ENCODE results near the gene USH1C.
A peak's percentile ranks its signal among the peaks of the same experiment; 100 is the strongest.

The USH1C gene

DNA sequence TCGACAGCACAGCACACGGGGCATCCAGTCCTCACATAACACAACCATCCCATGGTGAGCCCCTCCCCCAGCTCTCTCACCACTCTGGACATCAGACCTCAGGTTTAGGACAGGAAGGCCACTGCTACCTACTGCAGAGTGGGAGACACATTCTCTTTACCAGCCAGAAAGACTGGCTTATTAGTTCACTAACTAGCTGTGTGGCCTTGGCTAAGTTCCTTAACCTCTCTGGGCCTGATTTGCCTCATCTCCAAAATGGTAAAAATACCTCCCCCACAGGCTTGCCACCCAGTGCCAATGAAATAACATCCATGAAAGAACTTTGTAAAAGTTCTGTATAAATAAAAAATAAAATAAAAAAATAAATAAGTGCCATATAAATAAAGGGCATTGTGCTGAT is 32.1 kb downstream of the USH1C start:
- no peak for DNase-seq
- in situ Hi-C loops (cut with MboI; ENCODE audit: low pct_unique_long_range_greater_than_20kb, low sequenced_read_pairs) = no loop called here

DNA sequence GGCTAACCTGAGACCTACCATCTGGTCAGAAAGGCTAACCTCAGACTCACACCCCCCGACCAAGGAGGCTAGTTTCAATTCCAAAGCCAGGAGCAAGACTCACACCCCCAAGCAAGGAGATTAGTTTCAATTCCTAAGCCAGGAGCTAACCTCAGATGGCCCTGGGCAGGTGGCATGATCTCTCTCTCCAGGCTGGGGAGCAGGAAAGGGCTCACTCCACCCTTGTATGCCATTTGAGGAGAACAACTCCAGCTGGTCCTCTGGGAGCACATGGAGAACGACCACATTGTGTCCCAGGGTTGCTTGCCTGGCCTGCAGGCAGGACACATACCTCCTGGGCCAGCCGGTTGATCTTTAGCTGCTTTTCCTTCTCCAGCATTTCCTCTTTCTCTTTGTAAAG is 32.6 kb downstream of the USH1C start:
- in situ Hi-C loops (cut with MboI; ENCODE audit: low pct_unique_long_range_greater_than_20kb, low sequenced_read_pairs) = no loop called here
- no peak for DNase-seq

DNA sequence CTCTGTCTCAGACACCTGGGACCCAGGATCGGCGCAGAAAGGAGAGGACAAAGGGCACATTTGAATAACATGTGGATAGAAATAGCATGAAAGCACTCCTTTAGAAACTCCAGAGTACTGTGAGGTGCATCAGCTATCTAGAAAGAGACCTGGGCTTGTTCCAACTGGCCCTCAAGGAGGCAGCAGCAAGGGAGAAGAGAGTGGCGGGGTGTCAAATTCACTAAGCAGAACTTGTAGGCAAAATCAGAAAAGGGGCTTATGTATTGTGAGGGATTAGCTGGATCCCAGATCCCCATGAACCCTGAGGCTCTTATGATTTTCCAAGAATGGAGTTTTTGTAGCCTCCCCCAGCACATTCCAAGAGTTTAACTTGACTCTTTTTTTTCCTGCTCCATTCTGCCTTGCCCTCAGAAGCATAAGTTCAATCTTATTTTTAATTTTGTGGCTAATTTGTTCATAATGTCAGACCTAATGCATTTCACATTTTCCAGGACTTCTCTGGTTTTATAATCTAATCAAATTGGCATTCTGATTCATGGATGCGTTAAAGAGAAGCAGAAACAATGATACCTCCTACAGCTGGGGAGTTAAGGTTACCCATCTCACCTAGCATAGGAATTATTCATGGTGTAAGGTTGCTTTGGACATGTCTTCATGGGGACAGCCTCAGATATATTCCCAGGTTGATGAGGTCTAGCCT is 33.6 kb downstream of the USH1C start:
- in situ Hi-C loops (cut with MboI; ENCODE audit: low pct_unique_long_range_greater_than_20kb, low sequenced_read_pairs) = no loop called here
- DNase-seq = no peak

DNA sequence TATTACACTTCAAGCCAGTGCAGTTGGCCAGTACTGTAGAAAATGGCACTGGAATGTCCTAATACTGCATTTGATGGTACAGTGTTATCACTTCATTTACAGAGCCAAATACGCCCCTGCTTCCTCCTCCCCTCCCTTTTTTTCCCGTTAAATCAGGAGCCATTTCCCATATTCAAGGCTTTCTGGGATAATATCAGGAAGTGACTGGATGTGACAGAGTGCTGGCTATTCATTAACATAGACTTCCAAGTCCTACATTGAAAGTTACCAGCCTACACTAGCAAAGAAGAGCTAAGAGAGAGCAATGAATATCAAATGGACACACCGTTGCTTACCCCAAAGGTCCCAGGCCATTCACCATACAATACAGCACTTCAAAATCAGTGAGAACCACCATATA is 35.4 kb downstream of the USH1C start:
- no peak for DNase-seq
- in situ Hi-C loops (cut with MboI; ENCODE audit: low pct_unique_long_range_greater_than_20kb, low sequenced_read_pairs) = loop anchor here (10.0 kb wide), 1 partner anchor 124 kb away; the partner anchor contains the start of gene KCNJ11

DNA sequence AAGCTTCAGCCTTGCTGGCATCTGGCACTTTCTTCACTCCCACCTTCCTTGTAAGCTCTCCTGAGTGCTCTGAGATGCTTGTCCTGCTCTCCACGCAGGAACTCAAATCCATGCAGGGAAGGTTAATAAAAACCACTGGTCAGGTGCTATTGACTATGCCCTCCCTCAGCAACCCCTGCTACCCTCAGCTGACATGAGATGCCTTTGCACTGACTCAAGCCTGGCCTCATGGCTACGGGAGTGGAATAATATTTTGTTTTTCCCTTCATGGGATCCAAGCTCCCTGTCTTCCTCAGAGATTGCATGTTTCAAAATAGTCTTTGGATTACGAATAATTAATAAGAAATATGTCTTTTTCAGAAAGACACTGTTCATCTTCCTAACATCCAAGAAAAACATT is 35.9 kb downstream of the USH1C start:
- no peak for DNase-seq
- in situ Hi-C loops (cut with MboI; ENCODE audit: low pct_unique_long_range_greater_than_20kb, low sequenced_read_pairs) = loop anchor here (10.0 kb wide), 1 partner anchor 124 kb away; the partner anchor contains the start of gene KCNJ11

DNA sequence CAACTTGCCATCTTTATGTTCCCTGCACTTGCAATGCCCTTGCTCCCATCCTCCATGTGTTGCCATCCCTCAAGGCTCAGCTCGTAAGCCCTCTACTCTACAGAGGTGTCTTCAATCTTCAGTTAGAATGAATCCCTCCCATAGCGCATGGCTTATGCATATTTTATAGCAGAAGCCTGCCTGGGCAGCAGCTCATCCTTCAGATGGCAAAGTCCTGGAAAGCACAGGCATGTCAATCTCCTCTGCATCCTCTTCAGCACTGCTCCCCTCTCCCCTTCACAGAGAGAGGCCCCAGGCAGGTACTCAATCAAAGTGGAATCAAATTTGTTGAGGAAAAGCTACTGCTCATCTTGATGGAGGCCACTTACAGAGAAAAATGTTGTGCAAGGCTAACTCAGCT is 36.4 kb downstream of the USH1C start:
- in situ Hi-C loops (cut with MboI; ENCODE audit: low pct_unique_long_range_greater_than_20kb, low sequenced_read_pairs) = loop anchor here (10.0 kb wide), 1 partner anchor 123 kb away; the partner anchor contains the start of gene KCNJ11
- DNase-seq = no peak

DNA sequence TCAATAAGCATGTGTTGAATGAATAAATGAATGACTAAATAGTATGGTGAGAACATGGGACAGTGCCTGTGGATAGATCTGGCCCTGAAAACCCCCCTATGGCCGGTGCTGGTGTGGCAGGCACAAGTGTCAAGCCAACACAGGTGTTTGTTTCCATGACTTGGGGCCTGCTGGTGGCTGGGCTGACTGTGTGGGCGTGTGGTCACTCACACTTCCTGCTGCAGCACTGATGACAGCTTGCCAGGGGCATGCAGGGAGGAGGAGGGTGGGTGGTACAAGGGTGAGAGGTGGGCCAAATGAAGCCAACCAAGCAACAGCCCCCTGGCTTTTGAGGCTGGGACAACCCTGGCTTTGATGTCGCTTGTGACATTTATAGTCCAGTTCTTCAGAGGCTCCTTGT is 37.3 kb downstream of the USH1C start:
- in situ Hi-C loops (cut with MboI; ENCODE audit: low pct_unique_long_range_greater_than_20kb, low sequenced_read_pairs) = loop anchor here (10.0 kb wide), 1 partner anchor 122 kb away; the partner anchor contains the start of gene KCNJ11
- DNase-seq = no peak

DNA sequence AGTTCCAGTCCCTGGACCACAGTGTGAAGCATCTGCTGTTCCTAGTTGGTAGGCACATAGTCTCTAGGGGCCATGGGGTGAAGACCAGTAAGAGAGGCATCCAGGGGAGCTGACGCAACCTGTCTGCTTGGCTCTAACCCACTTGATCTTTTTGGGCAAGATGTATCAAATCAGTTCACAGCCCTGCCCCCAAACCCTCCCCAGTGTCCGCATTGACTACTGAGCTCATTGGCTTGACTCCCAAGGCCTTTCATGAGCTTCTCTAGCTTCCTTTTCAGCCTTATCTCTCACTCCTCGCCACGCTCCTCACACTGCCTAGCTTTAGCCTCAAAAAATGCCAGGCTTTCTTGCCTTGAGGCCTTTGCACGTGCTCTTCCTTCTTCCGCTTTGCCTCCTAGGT is 37.9 kb downstream of the USH1C start:
- in situ Hi-C loops (cut with MboI; ENCODE audit: low pct_unique_long_range_greater_than_20kb, low sequenced_read_pairs) = loop anchor here (10.0 kb wide), 1 partner anchor 122 kb away; the partner anchor contains the start of gene KCNJ11
- no peak for DNase-seq

DNA sequence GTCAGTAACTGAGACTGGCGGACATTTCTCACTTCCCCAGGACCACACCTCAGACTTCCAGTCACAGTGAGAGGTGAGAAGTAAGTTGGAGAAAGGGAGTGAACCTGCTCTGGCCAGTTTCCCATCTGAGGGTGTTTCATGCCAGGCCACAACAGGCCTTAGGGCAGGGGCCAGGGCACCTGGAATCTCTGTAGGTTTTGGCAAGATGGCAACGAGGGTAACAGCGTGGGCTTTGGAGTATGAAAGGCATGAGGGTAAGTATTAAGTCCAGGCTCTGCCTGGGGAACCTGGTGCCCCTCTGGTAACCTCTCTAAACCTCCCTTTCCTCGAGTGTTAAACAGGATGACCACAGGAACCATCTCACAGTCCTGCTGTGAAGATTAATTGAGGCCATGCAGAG is 39.1 kb downstream of the USH1C start:
- no peak for DNase-seq
- in situ Hi-C loops (cut with MboI; ENCODE audit: low pct_unique_long_range_greater_than_20kb, low sequenced_read_pairs) = loop anchor here (10.0 kb wide), 1 partner anchor 120 kb away; the partner anchor contains the start of gene KCNJ11

DNA sequence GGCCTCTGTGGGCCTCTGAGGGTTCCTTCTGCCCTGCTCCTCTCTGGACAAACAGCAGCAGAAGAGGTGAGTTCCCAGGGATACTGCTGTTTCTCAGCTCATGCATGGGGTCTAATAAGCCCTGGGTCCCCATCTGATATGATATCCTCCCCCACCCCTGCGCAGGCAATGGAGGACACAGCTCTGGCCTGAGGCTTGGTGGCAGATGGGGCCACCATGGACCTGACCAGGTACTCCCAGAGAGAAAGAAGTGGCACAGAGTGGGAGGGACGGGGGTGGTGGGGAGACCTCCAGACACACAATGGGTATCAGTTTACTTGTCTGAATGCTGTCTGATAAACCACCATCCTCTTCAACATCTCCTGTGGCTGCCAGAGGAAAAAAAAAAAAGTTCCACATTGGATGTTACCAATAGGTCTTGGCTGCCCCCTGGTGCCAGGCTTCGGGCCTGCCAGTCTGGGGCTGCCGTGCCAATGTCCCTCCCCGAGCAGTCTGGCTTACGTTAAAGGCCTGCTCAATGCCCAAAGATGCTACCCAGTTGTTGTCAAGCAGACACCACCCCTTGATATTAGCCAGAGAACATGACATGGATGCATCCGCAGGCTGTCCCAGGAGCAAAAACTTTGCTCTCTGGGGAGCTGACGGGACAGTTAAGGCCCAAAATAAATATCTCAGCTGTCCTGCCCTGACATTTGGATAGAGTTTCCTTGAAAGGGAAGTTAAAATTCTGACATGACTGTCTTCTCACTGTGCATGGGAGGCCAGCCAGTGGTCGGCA is 39.7 kb downstream of the USH1C start:
- in situ Hi-C loops (cut with MboI; ENCODE audit: low pct_unique_long_range_greater_than_20kb, low sequenced_read_pairs) = loop anchor here (10.0 kb wide), 1 partner anchor 120 kb away; the partner anchor contains the start of gene KCNJ11
- DNase-seq = peak; percentile 83

DNA sequence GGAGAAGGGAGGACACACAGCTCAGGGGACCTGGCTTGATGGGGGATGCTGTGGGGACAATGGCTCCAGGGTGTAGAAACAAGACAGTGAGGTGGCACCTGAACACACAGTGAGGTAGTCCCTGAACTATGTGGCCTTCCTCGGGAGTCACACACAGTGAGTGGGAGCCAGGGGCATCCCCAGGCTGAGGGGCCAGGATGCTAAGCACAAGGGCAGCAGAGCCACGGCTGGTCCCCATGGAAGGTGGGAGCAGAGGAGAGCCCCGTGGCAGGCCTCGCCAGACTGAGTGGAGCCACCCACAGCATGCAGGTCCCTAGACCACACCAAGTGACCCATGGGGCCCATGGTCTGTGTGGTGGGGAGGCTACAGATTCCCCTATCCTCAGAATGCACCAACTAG is 41.6 kb downstream of the USH1C start:
- in situ Hi-C loops (cut with MboI; ENCODE audit: low pct_unique_long_range_greater_than_20kb, low sequenced_read_pairs) = loop anchor here (10.0 kb wide), 1 partner anchor 118 kb away; the partner anchor contains the start of gene KCNJ11
- DNase-seq = no peak

DNA sequence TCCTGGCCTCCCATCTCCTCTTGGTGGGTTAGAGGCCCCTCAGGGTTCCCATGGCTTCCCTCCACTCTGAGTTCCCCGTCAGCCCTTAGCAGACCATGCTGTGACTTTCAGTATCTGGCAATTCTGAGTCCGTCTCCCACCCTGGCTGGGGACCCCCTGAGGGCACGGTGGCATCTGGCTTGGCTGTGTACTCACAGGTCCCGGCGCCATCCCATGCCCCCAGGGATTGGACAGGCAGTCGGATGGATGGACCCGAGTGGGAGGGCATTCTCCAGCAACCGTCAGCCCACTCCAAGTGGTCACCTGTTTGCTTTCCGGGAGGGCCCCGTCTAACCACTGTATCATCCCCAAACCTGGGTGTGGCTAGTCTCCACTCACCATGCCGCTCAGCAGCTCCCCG is 43.5 kb downstream of the USH1C start:
- no peak for DNase-seq
- in situ Hi-C loops (cut with MboI; ENCODE audit: low pct_unique_long_range_greater_than_20kb, low sequenced_read_pairs) = loop anchor here (10.0 kb wide), 1 partner anchor 116 kb away; the partner anchor contains the start of gene KCNJ11

DNA sequence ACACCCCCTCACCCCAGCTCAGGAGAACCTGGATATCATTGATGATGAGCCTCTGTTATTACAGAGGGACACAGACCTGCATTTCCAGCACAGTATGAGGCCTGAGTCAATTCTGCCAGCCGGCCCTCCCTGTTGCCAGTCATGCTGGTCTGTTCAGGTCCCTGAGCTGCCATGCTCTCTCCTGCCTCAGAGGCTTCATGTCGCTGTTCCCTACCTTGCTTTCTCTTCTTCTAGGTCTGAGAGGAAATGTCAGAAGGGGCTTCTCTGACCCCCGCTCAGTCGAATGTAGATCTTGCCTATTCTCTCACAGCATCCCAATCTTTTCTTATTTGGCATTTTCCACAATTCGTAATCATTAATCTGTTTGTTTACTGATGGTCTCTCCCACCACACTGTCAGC is 45.7 kb downstream of the USH1C start:
- in situ Hi-C loops (cut with MboI; ENCODE audit: low pct_unique_long_range_greater_than_20kb, low sequenced_read_pairs) = no loop called here
- DNase-seq = no peak

DNA sequence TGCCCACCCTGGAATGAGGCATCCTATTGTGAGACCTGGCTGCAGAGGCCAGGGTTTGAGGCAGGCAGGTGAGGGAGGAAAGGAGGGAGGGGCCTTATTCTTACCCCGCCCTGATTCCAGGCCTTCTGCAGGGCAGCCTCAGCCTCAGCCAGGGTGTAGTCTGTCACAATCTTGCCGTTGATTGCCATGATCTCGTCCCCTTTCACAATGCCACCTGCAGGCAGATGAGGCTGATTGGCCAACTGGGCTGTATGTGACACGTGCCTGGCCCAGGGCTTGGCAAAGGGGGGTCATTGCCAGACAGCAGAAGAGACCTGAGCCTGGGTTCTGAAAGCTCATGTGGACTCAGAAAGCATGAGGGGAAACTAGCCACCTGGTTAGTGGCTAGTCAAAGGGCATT is 46.2 kb downstream of the USH1C start:
- in situ Hi-C loops (cut with MboI; ENCODE audit: low pct_unique_long_range_greater_than_20kb, low sequenced_read_pairs) = no loop called here
- DNase-seq = no peak

DNA sequence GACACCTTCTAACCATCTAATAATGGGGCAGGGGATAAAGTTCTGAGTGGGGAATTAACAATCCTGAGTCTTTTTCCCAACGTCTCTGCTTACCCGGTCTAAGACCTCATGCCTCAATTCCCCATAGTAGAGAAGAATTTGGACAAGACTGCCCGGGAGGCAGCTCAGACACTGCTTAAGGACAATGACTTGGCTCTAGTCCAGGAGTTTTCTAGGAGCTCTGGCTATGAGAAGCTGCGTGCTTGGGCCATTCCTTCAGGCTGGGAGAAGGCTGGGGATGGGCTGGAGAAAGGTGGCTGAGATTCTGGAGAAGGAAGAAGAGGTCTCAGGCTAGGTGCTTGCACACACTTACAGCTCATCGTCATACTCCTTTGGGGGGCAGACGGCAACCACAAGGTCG is 47.8 kb downstream of the USH1C start:
- no peak for DNase-seq
- in situ Hi-C loops (cut with MboI; ENCODE audit: low pct_unique_long_range_greater_than_20kb, low sequenced_read_pairs) = no loop called here

DNA sequence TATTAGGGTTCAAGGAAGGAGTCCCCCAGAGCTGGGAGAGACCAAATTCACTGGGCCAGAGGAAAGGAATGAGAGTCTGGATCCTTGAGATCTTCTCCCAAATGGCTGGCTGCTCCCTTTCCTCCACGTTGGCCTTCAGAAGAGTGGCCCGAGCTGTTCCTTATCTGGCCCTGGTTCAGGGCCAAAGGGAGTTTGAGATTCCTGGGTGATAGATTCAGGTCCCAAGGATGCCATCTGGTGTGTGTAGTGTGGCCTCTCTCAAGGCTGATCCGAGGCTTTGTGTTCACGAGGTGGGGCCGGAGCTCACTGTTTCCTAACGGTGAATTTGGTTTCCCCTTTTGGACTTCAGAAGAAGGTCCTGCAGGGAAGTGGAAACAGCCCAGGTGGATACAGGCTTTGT is 50.2 kb downstream of the USH1C start:
- in situ Hi-C loops (cut with MboI; ENCODE audit: low pct_unique_long_range_greater_than_20kb, low sequenced_read_pairs) = no loop called here
- DNase-seq = no peak

DNA sequence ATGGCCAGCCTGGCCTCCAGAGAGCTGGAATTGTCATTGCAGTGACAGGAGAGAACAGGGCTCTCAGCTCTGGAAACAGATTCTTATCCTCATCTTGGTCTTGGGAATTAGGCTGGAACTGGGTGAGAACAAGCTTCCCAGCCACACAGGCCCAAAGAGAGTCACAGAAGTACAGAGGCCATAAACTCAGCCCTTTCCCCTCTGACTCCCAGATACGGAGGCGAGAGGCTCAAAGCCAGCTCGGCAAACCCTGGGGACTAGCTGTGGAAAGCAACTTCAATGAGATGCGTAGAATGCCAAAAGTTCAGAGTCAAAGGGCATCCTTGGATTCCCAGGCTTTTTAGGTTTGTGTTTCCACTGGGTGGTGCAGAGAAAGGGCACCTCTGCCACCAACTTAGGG is 53.3 kb downstream of the USH1C start:
- DNase-seq = no peak
- in situ Hi-C loops (cut with MboI; ENCODE audit: low pct_unique_long_range_greater_than_20kb, low sequenced_read_pairs) = no loop called here

DNA sequence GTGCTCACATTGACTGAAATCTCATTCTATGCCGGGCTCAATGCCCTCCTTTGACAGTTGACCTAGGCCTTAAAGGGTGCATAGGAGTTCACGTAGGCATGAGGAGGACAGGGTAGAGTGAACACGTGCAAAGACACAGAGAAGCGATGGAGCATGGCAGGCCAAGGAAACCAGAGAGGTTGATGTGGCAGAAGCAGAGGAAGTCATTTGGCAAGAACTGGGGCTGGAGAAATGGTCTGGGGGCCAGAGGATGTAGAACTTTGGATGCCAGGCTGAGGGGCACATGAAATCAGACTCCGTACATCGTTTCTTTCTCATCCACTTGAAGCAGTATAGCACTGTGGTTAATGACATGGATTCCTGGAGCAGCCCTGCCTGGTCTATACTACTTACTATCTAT is 54.0 kb downstream of the USH1C start:
- no peak for DNase-seq
- in situ Hi-C loops (cut with MboI; ENCODE audit: low pct_unique_long_range_greater_than_20kb, low sequenced_read_pairs) = no loop called here

DNA sequence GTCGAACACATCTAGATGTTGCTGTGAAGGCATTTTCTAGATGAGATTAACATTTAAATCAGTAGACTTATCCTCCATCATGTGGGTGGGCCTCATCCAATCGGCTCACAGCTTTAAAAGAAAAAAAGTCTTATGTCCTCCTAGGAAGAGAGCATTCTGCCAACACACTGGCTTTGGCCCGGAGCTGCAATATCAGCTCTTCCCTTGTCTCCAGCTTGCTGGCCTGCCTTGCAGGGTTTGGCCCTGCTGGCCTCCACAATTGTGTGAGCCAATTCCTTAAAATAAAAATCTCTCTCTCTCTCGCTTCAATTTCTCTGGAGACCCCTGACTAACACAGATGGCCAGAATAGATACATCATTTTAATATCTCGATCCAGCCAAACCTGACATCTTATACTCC is 54.5 kb downstream of the USH1C start:
- in situ Hi-C loops (cut with MboI; ENCODE audit: low pct_unique_long_range_greater_than_20kb, low sequenced_read_pairs) = no loop called here
- DNase-seq = no peak

DNA sequence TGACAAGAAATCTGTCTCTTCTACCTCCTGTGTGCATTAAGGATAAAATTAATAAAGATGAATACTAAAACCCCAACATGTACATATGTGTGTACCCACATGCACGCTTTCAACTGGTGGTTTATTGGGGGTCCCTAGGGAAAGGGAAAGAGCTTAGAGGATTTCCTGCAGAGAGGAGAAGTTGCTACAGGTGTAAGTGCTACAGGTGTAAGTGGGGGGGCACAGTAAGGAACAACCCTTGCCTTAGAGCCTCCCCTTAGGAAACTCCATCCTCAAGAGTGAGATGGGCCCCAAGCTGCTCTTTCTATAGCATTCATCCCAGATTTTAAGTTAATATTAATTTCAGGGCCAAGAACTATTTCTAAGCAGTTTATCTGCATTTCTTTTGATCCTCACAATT is 55.7 kb downstream of the USH1C start:
- in situ Hi-C loops (cut with MboI; ENCODE audit: low pct_unique_long_range_greater_than_20kb, low sequenced_read_pairs) = no loop called here

More for the DNA sequence above, 55.7 kb downstream of the USH1C start:
- no peak for DNase-seq
